ENCODE data around the gene HOXA4. TPM values are rescaled to one million over a fixed set of nuclear protein-coding genes. Genes with fewer than 3 reads are reported as not detected.
A peak's percentile ranks its signal among the peaks of the same experiment; 100 is the strongest.

Gene HOXA4
- total and polyA plus RNA-seq, 2 of the 8 experiments (the other 6 are each of a cell fraction or from before 2014, with no cell fraction given), result not detected

DNA sequence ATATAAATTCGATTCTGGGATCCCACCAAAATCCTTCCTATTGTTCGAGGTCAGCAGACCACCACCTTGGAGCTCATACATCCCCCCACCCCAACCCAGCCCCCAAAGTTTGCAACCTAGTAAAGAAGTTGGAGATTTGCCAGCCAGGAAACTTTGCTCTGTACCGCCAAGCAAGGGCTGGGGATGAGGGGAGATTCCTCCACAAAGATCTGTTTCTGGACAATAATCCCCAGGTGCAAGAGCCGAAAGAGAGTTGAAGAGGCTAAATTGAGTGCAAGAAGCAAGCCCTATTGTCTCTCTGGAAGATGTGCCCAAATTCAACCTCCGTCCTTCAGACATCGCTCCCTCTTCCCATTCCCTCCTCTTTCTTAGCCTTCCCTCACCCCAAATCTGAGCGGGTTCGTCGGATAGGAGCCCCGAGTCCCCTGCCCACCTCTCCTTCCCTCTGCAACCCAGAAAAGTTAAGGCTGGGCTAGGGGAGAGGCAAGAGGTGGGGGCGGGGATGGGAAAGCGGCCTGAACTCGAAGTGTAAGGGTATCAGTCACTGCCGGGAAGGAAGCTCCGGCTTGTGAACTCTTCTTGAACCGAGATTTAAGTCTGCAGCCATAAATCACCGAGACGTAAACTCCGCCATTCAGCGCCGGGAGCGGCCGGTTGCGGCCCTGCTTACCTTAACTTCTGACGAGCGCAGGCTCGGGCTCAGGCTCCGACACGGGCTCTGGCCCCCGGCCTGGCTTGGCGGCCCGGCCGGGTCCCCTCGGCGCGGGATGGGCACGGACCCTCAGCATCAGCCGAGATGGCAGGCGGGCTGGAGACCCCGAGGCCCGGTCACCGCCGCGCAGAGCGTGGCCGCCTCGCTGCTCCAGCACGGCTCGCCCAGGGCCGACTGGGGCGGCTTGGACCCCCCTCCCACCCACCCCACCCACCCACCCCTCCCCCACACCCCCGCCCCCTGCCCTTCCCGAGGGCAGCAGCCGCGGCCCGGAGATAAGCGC lies 17.3 kb downstream of the HOXA4 start (continued):
- TF ChIP-seq, protein P1, sequence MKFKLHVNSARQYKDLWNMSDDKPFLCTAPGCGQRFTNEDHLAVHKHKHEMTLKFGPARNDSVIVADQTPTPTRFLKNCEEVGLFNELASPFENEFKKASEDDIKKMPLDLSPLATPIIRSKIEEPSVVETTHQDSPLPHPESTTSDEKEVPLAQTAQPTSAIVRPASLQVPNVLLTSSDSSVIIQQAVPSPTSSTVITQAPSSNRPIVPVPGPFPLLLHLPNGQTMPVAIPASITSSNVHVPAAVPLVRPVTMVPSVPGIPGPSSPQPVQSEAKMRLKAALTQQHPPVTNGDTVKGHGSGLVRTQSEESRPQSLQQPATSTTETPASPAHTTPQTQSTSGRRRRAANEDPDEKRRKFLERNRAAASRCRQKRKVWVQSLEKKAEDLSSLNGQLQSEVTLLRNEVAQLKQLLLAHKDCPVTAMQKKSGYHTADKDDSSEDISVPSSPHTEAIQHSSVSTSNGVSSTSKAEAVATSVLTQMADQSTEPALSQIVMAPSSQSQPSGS (IDR thresholded peaks at IDR 0.05; ENCODE audit: low read length), result no peak
- no peak for TF ChIP-seq TBP (IDR thresholded peaks at IDR 0.05; ENCODE audit: low read depth, low read length)
- TF ChIP-seq PHF8 (conservative IDR thresholded peaks at IDR 0.05; ENCODE audit: low read depth, low read length), result no peak
- TF ChIP-seq, protein P2, sequence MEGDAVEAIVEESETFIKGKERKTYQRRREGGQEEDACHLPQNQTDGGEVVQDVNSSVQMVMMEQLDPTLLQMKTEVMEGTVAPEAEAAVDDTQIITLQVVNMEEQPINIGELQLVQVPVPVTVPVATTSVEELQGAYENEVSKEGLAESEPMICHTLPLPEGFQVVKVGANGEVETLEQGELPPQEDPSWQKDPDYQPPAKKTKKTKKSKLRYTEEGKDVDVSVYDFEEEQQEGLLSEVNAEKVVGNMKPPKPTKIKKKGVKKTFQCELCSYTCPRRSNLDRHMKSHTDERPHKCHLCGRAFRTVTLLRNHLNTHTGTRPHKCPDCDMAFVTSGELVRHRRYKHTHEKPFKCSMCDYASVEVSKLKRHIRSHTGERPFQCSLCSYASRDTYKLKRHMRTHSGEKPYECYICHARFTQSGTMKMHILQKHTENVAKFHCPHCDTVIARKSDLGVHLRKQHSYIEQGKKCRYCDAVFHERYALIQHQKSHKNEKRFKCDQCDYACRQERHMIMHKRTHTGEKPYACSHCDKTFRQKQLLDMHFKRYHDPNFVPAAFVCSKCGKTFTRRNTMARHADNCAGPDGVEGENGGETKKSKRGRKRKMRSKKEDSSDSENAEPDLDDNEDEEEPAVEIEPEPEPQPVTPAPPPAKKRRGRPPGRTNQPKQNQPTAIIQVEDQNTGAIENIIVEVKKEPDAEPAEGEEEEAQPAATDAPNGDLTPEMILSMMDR (IDR thresholded peaks at IDR 0.05; ENCODE audit: control extremely low read depth in 1 of 3, insufficient read depth in 1 of 3, low read depth in 1 of 3, low read length in 3 of 3), result no peak
- no peak for TF ChIP-seq HDAC6 (IDR thresholded peaks at IDR 0.05; ENCODE audit: low read depth, low read length)
- no peak for TF ChIP-seq SIN3A (conservative IDR thresholded peaks at IDR 0.05 in 1 of 2, IDR thresholded peaks at IDR 0.05 in 1 of 2; ENCODE audit: low read depth in 1 of 2, low read length in 2 of 2)
- TF ChIP-seq SP1 (IDR thresholded peaks at IDR 0.05; ENCODE audit: low read depth, low read length), result peak; percentile 19; the same call in 1 of the 2 replicates
- peak; percentile 93 for TF ChIP-seq EZH2 (IDR thresholded peaks at IDR 0.05; ENCODE audit: low read depth, low read length, severe bottlenecking)
- TF ChIP-seq CTBP2 (IDR thresholded peaks at IDR 0.05; ENCODE audit: borderline replicate concordance, insufficient read depth, insufficient read length, low read length), result peak; percentile 96
- peak; percentile 71; the same call in 1 of the 2 replicates for TF ChIP-seq EGR1 (IDR thresholded peaks at IDR 0.05; ENCODE audit: borderline replicate concordance, low read depth, low read length)
- TF ChIP-seq RNF2 (IDR thresholded peaks at IDR 0.05; ENCODE audit: borderline replicate concordance, low read depth, low read length, missing control alignments, poor library complexity, severe bottlenecking), result peak; percentile 98
- TF ChIP-seq POLR2AphosphoS5 (IDR thresholded peaks at IDR 0.05; ENCODE audit: low read depth, low read length), result no peak
- TF ChIP-seq YY1 (IDR thresholded peaks at IDR 0.05; ENCODE audit: low read depth, low read length), result peak; percentile 30; the same call in 1 of the 2 replicates
- TF ChIP-seq KDM4A (IDR thresholded peaks at IDR 0.05; ENCODE audit: low read depth, low read length, severe bottlenecking), result peak; percentile 61
- TF ChIP-seq CEBPB (IDR thresholded peaks at IDR 0.05; ENCODE audit: low read depth, low read length), result no peak
- TF ChIP-seq SP4 (IDR thresholded peaks at IDR 0.05; ENCODE audit: low read length), result no peak
